Measurements from ENCODE around the gene MBD4.

MBD4 gene

DNA sequence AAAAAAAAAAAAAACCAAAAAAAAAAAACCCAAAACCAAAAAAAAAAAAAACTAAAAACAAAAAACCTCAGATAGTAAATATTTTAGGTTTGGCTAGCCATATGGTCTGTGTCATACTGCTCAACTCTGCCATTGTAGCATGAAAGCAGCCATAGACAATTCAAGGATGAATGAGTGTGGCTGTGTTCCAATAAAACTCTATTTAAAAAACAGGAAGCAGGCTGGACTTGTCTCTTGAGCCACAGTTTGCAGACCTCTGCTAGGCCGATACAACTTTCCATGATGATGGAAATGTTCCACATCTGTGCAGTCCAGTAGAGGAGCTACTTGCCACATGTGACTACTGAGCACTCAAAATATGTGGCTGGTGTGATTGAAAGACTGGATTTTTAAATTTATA lies 22.4 kb downstream of the MBD4 start:
- TF ChIP-seq, protein P1, sequence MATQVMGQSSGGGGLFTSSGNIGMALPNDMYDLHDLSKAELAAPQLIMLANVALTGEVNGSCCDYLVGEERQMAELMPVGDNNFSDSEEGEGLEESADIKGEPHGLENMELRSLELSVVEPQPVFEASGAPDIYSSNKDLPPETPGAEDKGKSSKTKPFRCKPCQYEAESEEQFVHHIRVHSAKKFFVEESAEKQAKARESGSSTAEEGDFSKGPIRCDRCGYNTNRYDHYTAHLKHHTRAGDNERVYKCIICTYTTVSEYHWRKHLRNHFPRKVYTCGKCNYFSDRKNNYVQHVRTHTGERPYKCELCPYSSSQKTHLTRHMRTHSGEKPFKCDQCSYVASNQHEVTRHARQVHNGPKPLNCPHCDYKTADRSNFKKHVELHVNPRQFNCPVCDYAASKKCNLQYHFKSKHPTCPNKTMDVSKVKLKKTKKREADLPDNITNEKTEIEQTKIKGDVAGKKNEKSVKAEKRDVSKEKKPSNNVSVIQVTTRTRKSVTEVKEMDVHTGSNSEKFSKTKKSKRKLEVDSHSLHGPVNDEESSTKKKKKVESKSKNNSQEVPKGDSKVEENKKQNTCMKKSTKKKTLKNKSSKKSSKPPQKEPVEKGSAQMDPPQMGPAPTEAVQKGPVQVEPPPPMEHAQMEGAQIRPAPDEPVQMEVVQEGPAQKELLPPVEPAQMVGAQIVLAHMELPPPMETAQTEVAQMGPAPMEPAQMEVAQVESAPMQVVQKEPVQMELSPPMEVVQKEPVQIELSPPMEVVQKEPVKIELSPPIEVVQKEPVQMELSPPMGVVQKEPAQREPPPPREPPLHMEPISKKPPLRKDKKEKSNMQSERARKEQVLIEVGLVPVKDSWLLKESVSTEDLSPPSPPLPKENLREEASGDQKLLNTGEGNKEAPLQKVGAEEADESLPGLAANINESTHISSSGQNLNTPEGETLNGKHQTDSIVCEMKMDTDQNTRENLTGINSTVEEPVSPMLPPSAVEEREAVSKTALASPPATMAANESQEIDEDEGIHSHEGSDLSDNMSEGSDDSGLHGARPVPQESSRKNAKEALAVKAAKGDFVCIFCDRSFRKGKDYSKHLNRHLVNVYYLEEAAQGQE (IDR thresholded peaks at IDR 0.05; ENCODE audit: low read depth) = no peak
- TF ChIP-seq NFIC (IDR thresholded peaks at IDR 0.05) (no peak), CREB1 (IDR thresholded peaks at IDR 0.05; ENCODE audit: low read depth) (no peak), RAD21 (IDR thresholded peaks at IDR 0.05; ENCODE audit: low read depth) (no peak), ZBTB7A (IDR thresholded peaks at IDR 0.05; ENCODE audit: low read depth) (no peak)
- TF ChIP-seq, protein P2, sequence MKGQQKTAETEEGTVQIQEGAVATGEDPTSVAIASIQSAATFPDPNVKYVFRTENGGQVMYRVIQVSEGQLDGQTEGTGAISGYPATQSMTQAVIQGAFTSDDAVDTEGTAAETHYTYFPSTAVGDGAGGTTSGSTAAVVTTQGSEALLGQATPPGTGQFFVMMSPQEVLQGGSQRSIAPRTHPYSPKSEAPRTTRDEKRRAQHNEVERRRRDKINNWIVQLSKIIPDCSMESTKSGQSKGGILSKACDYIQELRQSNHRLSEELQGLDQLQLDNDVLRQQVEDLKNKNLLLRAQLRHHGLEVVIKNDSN (IDR thresholded peaks at IDR 0.05) = no peak

DNA sequence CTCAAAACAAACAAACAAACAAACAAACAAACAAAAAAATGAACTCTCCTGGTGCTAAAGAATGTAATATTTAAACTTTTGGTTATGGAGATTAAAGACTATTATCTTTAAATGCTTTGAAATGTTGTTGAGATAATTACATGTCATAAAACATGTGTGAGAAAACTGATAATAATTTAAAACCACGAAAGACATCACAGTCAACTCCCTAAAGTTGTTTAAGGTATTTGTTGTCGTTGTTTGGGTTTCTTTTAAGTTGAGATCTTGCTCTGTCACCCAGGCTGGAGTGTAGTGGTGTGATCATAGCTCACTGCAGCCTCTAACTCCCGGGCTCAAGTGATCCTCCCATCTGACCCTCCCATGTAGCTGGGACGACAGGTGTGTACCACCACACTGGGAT lies 23.3 kb downstream of the MBD4 start:
- no peak for TF ChIP-seq RAD21 (IDR thresholded peaks at IDR 0.05; ENCODE audit: low read depth)
- no peak for TF ChIP-seq ZBTB7A (IDR thresholded peaks at IDR 0.05; ENCODE audit: low read depth)
- no peak for TF ChIP-seq EGR1 (IDR thresholded peaks at IDR 0.05)
- TF ChIP-seq, protein P3, sequence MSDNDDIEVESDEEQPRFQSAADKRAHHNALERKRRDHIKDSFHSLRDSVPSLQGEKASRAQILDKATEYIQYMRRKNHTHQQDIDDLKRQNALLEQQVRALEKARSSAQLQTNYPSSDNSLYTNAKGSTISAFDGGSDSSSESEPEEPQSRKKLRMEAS (IDR thresholded peaks at IDR 0.05) = no peak
- TF ChIP-seq CREB1 (IDR thresholded peaks at IDR 0.05; ENCODE audit: low read depth) = no peak
- no peak for TF ChIP-seq TEAD4 (IDR thresholded peaks at IDR 0.05)
- no peak for TF ChIP-seq EP300 (IDR thresholded peaks at IDR 0.05; ENCODE audit: borderline replicate concordance)
- TF ChIP-seq NFIC (IDR thresholded peaks at IDR 0.05) = no peak
- TF ChIP-seq CEBPB (IDR thresholded peaks at IDR 0.05) = no peak
- TF ChIP-seq TAF1 (IDR thresholded peaks at IDR 0.05; ENCODE audit: low read depth) = no peak
- TF ChIP-seq YY1 (IDR thresholded peaks at IDR 0.05; ENCODE audit: low read depth) = no peak
- TF ChIP-seq FOXM1 (IDR thresholded peaks at IDR 0.05; ENCODE audit: borderline replicate concordance, low read depth) = no peak
- TF ChIP-seq, protein P2 (IDR thresholded peaks at IDR 0.05) = no peak
- no peak for TF ChIP-seq TCF12 (IDR thresholded peaks at IDR 0.05; ENCODE audit: low read depth)
- TF ChIP-seq, protein P1 (IDR thresholded peaks at IDR 0.05; ENCODE audit: low read depth) = no peak

DNA sequence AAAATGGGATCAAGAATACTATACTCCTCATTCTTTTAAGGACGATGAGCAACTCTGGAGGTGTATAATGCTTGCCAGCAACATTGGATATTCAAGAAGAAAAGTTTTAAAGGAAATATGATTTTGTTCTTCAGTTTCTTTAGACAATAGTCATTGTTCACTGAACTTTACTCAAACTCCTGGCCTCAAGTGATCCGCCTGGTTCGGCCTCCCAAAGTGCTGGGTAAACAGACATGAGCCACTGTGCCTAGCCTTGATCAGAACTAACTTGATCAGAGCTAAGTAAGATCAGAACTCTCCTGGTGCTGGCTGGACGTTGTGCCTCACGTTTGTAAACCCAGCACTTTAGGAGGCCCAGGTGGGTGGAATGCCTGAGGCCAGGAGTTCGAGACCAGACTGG lies 23.9 kb downstream of the MBD4 start:
- TF ChIP-seq FOXM1 (IDR thresholded peaks at IDR 0.05; ENCODE audit: borderline replicate concordance, low read depth) (no peak), EGR1 (IDR thresholded peaks at IDR 0.05) (no peak), TCF12 (IDR thresholded peaks at IDR 0.05; ENCODE audit: low read depth) (no peak), ZBTB7A (IDR thresholded peaks at IDR 0.05; ENCODE audit: low read depth) (no peak), RAD21 (IDR thresholded peaks at IDR 0.05; ENCODE audit: low read depth) (no peak), EP300 (IDR thresholded peaks at IDR 0.05; ENCODE audit: borderline replicate concordance) (no peak), TAF1 (IDR thresholded peaks at IDR 0.05; ENCODE audit: low read depth) (no peak), TEAD4 (IDR thresholded peaks at IDR 0.05) (no peak), NFIC (IDR thresholded peaks at IDR 0.05) (no peak), YY1 (IDR thresholded peaks at IDR 0.05; ENCODE audit: low read depth) (no peak), CEBPB (IDR thresholded peaks at IDR 0.05) (no peak), CREB1 (IDR thresholded peaks at IDR 0.05; ENCODE audit: low read depth) (no peak)
- TF ChIP-seq, protein P3 (IDR thresholded peaks at IDR 0.05) = no peak
- TF ChIP-seq, protein P2 (IDR thresholded peaks at IDR 0.05) = no peak
- TF ChIP-seq, protein P1 (IDR thresholded peaks at IDR 0.05; ENCODE audit: low read depth) = no peak

DNA sequence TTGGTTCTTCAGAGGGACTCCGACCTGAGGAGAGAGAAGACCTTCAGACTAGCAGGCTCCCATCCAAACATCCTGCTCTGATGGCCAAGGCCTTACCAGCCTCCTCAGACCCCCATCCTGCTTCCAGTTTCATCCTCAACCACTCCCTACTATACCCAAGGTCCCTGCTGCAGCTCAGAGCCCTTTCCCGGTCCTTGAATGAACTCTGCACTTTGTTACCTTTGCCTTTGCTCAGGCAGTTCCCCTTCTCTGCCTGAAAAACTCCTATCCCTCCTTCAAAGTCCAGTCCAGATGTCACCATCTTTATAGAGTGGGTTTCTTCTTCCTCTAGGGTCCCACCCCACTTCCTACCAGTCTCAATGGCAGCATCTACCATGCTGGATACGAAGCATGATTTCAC lies 24.4 kb downstream of the MBD4 start:
- TF ChIP-seq NFIC (IDR thresholded peaks at IDR 0.05) = no peak
- TF ChIP-seq, protein P2 (IDR thresholded peaks at IDR 0.05) = no peak
- TF ChIP-seq TEAD4 (IDR thresholded peaks at IDR 0.05) = no peak
- no peak for TF ChIP-seq YY1 (IDR thresholded peaks at IDR 0.05; ENCODE audit: low read depth)
- TF ChIP-seq EP300 (IDR thresholded peaks at IDR 0.05; ENCODE audit: borderline replicate concordance) = no peak
- no peak for TF ChIP-seq RAD21 (IDR thresholded peaks at IDR 0.05; ENCODE audit: low read depth)
- TF ChIP-seq FOXM1 (IDR thresholded peaks at IDR 0.05; ENCODE audit: borderline replicate concordance, low read depth) = no peak
- TF ChIP-seq, protein P1 (IDR thresholded peaks at IDR 0.05; ENCODE audit: low read depth) = no peak
- no peak for TF ChIP-seq CREB1 (IDR thresholded peaks at IDR 0.05; ENCODE audit: low read depth)
- no peak for TF ChIP-seq EGR1 (IDR thresholded peaks at IDR 0.05)
- no peak for TF ChIP-seq TAF1 (IDR thresholded peaks at IDR 0.05; ENCODE audit: low read depth)
- TF ChIP-seq, protein P3 (IDR thresholded peaks at IDR 0.05) = no peak
- no peak for TF ChIP-seq CEBPB (IDR thresholded peaks at IDR 0.05)
